Mucosa of gallbladder (tissue), 1 donor: Measurements from ENCODE around the gene CALN1. TPM values are rescaled to one million over a fixed set of nuclear protein-coding genes. Genes with fewer than 3 reads are reported as not detected.
"Not testable (repeated sequence)": the region's sequence is repeated elsewhere in the genome, so short reads cannot be mapped to it uniquely, and the experiment has no call there.

Experiments
- DNase-seq: peaks from one replicate; pipeline ENCODE4 v3.0.0-alpha.2; 2020; ENCODE audit warnings: low spot score
- total RNA-seq: library from RNA; stranded (reverse); gene quantifications from one replicate; pipeline ENCODE4 v1.2.1, GENCODE V29; 2021
- donor health status: DM: no; HTN: no; CAD: no.

Gene CALN1
- 4.4 TPM for total RNA-seq

DNA sequence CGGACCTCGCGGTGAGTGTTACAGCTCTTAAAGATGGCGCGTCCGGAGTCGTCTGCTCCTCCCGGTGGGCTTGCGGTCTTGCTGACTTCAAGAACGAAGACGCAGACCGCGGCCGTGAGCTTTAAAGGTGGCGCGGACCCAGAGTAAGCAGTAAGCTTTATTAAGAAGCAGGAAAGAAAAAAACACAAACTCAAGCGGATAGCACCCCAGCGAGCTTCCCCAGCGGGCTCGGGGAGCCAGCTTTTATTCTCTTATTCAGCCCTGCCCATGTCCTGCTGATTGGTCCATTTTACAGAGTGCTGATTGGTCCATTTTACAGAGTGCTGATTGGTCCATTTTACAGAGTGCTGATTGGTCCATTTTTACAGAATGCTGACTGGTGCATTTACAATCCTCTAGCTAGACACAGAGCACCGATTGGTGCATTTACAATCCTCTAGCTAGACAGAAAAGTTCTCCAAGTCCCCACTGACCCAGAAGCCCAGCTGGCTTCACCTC, at the start of gene CALN1:
CALN1 (minus strand) TSS at position 218 of the 498 bp plus-strand sequence.
- not testable (repeated sequence) for DNase-seq

DNA sequence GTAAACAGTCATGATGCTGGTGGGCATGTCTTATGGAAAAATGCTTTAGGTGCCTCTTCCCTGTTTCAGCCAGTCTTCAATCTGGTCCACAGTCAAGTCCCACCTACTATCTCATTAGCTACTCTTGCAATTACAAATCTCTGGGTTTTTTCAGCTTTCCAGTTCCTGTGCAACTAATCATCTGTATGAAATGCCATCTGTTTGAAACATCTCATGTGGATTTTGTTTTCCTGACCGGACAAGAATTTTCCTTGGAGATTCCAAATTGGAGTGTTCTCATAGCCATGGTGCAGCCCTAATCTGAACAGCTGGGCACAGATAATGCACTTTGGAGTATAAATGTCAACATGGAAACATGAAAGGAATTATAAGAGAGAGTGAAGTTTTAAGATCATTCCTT, 41.3 kb upstream of the CALN1 start:
- no peak for DNase-seq

DNA sequence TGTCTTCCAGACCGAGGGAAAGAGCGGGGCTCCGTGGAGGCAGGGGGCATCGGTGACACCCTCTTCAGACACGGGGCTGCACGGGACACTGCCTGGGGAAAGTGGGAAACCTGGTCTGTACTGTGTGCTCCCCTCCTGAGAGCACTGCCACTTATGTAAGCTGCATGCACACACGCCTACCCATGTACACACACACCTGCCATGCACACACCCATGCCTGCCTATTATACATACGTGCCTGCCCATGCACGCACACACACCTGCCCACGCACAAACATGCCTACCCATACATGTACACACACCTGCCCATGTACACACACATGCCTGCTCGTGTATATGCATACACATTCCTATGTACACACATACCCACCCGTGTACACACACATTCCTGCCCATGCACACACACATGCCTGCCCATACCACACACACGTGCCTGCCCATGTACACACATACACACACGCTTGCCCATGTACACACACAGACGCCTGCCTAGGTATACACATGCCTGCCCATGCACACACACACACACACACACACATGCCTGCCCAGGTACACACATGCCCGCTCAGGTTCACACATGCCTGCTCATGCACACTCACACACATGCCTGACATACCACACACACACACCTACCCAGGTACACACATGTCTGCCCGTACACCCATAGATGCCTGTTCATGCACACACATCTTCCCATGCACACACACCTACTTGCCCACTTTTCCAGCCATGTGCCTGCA, 35.5 kb upstream of the CALN1 start:
- DNase-seq, result no peak

DNA sequence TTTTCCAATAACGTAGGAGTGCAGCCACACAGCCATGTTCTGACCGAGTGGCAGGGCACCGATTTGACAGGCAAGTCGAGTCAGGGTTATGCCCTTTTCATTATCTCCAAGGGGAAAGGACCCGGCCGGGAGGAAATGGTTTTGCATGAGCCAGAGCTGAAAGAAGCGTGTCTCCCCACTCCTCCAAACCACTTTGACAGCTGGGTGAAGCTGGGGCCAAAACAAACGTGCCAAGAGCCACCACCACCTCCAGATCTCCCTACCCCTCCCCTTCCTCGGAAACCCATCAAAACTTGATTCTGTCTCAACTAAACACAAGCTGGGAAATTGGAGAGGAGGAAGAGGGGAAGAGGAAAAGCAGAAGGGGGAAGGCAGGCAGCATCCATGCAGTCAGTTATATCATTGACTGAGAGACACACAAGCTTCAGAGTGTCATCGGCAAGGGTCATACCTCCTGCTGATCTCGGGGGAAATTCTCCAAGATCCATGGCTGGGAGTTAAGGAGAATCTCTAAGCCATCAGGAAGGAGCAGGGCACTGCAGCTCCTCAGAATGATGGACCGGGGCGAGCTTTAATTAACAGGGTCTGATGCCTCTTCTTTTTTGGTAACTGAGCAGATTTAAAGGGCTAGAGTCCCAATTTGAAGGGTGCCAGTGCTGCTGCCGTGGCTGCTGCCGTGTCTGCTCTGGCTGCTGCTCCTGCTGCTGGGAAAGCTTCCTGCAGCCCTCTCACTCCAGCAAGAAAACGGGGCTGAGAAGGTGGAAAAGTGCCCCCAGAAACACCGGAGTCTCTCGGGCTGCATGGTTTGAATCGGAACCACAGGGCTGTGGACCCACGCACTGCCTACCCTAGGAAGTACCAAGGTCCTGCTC, 34.7 kb upstream of the CALN1 start:
- DNase-seq, result no peak

DNA sequence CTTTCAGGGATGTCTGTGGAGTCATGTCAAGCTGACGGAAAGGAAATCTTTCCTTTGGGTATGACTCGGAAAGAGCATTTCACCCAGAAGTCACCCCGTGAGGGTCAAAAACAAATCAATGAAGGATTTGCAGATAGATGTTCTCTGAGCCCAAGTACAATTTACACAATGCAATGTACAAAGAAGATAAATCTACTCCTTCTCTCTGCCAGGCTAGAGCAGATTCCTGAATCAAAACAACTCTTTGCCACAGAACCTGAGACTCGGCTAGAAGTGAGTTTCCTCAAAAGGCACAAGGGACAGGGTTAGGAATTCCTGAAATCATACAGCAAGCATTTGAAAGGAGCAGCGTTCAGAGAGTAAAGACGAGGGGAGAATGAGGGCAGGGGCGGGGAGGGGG, 34.0 kb upstream of the CALN1 start:
- DNase-seq, result no peak

DNA sequence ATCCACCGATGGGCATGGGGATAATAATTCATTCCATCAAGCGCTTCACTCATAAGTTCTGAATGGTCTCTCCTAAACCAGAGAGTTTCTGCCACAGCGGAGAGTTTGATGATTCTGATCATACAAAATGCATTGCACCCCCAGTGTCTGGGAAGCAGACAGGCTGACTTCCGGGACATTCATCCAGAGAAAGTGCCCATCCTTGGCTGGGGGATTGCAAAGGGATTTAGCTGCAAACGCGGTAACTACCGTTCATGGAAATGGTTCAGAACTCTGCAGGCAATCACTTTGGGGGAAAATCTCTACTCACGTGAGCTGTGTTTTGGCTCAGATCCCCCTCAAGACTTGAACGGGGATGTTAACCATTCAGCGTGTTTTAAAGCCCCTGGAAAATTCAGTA, 33.4 kb upstream of the CALN1 start:
- DNase-seq, result no peak

DNA sequence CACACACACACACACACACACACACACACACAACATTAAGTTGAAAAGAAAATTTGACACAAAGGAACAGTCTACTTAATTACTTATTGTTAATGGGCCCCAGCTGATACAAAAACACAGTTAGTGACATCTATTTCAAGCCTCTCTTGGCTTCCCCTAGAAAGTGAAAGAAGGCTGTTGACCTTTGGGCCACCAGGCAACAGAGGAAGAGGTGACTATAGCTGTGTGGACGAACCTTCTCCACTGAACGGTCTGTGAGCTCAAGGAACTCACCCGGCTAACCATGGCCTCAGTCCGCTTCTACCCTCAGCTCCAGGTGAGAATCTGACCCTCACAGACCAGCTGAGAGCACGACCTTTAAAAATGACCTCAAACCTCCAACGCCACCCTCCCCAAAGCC, 32.9 kb upstream of the CALN1 start:
- DNase-seq, result no peak

DNA sequence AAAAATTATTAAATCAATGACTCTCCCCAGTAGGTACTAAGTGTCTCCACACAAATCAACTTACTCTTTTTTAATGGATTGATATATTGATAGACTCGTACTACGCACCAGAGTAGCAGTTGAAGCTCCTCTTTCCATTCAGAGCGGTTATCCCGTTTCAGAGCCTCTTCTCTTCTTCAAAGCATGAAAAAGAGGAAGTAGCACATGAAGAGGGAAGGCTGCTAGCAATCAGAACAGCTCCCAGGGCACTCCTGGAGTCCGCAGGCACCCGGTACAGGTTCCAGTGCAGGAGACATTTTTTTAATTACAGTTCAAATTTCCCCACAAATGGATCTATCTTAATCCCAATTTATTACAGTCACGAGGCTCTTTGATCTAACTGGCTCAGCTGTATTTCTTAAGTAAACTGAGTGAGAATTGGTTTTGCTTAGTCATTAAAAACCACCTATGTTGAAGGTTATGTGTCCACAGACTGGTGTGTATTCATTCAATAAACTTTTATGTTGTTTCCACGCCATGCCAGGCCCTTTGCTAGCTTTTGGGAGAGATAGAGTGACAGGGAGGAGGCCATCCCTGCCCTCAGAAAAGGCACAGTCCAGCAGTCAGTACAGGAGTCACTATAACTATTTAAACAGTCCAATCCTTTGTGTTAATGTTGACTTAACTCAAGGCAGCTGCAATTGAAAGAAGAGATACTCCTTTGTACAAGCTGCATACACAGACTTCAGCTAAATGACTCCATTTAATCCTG, 32.1 kb upstream of the CALN1 start:
- DNase-seq, result no peak

DNA sequence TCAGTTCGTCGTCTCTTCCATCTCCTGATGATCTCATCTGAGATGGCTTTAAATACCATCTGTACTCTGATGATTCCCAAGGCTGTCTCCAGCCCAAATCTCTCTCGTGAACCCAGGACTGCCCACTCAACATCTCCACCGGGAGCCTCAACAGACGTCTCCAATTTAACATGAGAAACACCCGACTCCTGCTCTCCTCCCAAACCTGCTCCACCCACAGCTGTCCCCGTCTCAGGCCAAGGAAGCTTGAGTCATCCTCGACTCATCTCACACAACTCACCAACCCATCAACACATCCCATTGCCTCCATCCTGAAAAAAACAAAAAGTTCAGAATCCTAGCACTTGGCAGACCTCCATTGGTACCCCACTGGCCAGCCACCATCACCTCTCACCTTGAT, 29.7 kb upstream of the CALN1 start:
- no peak for DNase-seq

DNA sequence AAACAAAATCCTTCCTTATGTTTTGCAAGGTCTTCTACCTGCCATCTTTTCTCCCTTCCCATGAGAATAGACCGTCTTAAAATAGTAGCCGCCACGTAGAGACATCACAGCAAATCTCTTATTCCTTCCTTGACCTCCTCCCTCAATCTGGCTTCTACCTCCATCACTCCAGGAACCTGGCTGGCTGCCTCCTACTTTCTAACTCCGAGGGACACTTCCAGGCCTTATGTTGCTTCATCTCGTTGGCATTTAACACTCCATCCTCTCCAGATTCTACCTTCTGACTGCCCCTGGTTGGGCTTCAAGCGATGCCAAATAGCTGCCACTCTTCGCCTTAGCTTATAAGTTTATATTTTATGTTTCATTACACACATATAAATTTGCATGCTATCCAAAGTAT, 26.4 kb upstream of the CALN1 start:
- DNase-seq, result no peak

DNA sequence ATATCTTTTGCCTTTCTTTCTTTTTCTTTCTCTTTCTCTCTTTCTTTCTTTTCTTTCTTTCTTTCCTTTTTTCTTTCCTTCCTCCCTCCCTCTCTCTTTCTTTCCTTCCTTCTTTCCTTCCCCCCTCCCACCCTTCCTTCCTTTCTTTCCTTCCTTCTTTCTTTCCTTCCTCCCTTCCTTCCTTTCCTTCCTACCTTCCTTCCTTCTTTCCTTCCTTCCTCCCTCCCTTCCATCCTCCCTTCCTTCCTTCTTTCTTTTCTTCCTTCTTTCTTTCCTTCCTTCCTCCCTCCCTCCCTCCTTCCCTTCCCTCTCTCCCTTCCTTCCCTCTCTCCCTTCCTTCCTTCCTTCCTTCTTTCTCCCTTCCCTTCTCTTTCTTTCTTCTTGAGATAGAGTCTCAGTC, 25.5 kb upstream of the CALN1 start:
- no peak for DNase-seq

DNA sequence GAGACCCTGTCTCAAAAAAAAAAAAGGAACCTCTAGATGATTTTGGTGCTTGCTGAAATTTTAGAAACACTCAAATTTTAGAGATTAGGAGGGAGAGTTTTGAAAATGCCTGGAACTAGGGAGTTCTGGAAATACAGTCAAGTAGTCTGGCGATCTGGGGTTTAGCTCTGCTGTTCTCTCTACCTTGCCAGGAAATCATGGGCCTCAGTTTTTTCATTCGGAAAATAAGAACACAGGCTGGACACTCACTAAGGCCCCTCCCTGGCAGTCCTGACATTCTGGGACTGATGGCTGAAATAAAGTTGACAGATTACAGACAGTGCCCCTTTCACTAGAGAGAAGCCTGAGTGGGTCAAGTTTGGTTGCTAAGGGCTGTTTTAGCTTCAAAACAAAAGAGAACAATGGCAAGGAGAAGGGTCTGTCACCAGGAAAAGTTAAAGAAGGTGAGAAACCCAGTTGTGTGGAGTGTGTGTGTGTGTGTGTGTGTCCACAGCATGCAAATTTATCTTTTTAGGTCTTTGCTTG, 25.0 kb upstream of the CALN1 start:
- no peak for DNase-seq

DNA sequence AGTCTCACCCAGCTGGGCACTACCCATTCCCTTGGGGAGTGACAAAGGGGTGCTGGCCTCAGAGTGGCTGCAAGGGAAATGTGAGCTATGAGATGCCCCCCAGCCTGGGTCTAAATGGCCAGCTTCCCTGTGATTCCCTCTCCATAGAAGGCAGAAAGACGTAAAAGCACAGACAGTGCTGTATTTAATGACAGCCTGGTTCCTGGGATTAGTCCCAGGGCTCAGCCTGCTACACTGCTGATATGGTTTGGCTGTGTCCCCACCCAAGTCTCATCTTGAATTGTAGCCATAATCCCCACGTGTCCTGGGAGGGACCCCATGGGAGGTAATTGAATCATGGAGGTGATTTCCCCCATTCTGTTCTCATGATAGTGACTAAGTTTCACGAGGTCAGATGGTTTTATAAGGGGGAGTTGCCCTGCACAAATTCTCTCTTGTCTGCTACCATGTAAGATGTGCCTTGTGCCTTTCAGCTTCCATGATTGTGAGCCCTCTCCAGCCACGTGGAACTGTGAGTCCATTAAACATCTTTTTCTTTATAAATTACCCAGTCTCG, 23.9 kb upstream of the CALN1 start:
- DNase-seq, result no peak

DNA sequence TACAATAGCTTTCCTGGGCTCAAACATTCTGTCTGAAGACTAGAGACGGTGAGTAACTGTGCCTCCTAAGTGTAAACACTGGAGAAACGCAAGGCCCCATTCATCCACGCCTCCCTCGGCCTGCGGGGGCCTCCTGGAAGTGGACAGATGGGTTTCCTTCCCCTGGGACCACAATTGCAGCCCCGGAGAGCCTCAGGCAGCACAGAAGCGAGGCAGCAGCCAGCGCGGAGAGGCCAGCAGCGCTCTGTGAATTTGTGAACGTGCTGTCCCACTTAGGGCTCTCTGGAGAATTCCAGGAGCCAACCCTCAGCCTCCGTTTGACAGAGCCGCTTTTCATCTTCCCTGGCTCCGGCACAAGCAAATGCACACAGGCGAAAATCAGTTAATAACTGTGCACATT, 23.2 kb upstream of the CALN1 start:
- DNase-seq, result no peak

DNA sequence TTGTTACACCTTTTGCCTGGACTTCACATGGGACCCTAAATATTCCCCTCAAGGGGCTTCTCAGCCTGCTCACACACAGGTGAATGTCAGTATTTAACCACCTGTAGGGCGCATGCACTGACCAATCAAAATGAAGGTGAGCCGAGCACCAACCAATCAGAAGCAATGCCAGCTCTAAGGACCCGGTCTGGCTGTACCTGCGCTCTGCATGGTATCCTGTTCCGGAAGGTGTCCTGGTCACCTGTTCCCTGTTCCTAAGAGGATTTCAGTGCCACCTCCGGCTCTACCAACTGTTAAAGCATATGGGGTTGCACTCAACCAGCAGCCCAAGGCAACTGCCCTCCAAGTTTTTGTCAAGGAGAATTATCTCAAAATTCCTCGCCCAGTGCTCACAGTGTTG, 18.4 kb upstream of the CALN1 start:
- no peak for DNase-seq

DNA sequence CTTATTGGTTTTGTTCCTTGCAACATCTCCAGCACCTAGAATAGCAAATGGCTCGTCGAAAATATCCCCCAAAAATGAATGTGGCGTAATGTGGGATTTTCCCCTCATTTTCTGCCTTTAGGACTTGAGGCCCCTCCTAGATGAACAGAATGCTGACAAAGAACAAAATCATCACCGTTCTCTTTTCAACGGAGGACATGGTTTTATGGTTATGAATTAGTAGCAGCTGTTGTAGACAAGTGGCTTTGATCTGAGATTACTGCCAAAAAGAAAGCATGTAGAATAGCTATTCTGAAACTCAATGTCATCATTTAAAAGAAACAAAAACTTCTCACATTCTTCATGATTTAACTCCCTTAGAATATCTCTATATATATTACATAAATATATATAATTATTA, 17.2 kb upstream of the CALN1 start:
- no peak for DNase-seq

DNA sequence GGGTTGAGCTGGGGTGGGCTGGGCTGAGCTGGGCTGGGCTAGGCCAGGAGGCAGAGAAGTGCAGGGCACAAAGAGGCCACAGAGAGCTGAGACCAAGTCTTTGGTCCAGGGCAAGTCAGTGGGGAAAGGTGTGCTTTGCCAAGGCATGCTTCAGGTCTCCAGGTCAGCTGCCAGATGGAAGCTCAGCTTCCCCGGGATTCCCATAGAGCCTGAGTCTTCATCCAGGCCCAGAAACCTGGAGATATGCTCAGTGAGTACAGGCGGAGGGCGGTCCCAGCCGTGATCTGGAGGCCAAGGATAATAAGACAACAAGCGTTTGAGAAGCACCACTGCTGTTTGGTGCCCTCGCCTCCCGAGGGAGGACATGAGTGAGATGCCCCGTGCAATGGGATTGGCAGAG, 4.7 kb upstream of the CALN1 start:
- no peak for DNase-seq

DNA sequence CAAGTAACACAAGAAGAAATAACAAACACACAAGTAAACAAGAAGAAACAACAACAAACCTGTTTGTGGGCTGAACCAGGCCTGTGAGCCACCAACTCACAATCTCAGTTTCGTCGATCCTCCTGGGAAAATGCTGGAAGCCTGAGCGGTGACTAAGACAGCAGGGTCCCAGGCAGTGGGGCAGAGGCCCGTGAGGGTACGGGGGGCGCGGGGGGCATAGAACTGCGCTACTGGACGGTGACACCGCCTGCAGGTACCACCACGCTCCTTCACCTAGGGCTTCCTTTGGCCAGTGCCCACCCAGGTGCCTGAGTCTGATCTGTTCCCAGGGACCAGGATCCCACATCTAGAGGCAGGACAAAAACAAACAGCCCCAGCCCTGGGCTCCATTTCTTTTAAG, 3.4 kb upstream of the CALN1 start:
- no peak for DNase-seq

DNA sequence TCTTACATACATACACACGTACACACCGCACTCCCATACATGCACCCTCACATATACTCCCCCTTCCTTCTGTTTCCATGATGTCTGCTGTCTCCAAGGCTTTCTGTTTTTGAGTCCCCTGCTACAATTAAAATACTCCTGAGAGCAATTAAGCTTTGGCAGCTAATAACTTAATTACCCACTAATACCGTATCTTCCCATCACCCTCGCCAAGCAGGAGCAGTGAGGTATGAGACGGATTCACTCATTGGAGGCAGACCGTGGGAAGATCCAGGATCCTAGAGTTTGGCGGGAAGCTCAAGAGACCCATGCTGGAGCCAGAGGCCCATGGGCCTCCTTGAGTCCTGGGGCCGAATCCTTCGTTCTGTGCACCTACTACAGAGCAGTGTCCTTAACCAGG, 1.7 kb upstream of the CALN1 start:
- no peak for DNase-seq

DNA sequence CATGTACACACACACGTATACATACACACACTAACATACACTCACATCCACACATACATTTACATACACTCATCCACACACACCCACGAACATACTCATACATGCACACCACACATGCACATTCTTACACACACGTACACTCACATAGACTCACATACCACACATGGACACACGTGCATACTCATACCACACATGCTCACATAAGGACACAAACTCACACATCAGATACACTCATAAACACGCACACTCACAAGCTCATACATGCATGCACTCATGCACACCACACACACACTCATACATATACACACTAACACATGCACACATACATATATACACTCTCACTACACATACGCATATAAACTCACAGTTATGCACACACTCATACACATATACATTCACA, 1.2 kb upstream of the CALN1 start:
- no peak for DNase-seq

DNA sequence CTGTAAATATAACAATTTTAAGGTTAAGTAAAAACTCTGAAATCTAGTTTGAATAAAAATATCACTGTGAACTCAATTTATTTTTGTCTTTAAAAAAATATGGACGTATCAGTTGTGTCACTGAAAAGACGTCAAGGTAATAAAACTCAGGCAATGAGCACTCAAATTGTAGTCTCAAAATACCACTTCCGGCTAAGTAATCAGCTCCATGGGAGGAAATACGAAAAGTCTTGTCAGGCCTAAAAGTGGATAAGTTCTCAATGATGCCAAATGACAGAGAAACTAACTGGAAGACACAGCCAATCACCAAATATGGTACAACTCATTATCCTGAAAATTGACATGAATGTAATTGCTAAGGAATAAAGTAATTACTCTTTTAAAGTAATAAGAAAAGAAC, 719 bp downstream of the CALN1 start:
- no peak for DNase-seq

DNA sequence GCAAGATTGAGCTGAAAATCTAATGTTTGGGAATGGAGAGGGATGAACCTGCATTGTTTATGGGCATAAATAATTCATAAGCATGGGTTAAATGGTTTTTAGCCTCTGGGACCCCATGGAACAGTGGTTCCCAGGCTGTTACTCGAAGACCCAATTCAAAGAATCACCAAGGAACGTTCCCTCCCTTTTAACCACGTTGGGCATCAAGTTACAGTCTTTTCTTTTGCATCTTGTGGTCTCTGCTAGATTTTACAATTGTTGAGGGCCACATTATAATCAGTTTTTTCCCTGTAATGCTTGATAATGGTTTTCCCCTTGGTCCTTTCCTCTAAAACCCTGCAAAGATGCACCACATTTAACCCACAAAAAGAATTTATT, 2.5 kb downstream of the CALN1 start:
- no peak for DNase-seq
